Cortex of kidney (tissue), 1 donor: ENCODE results near the gene COMTD1.

Experiments
- DNase-seq: peaks from one replicate; lab custom pipeline; 2025; lab: John Stamatoyannopoulos, UW

Gene COMTD1

GRCh38 chr10:75245354-75246250, 9.8 kb upstream of the COMTD1 start:
- no peak for DNase-seq

- no peak for DNase-seq
These were observed 9.0 kb upstream of the COMTD1 start for GRCh38 chr10:75244487-75245353.

GRCh38 chr10:75243426-75243825, 7.7 kb upstream of the COMTD1 start:
- DNase-seq = no peak

- no peak for DNase-seq
These were observed 4.7 kb upstream of the COMTD1 start for GRCh38 chr10:75240329-75241076.

GRCh38 chr10:75239096-75239790, 3.5 kb upstream of the COMTD1 start:
- no peak for DNase-seq

- no peak for DNase-seq
These were observed 2.7 kb upstream of the COMTD1 start for GRCh38 chr10:75238182-75239095.

GRCh38 chr10:75236178-75236825, 545 bp upstream of the COMTD1 start:
- no peak for DNase-seq

GRCh38 chr10:75234683-75235374, 928 bp downstream of the COMTD1 start:
- DNase-seq = no peak

- DNase-seq = peak; percentile 52
These were observed 1.6 kb downstream of the COMTD1 start for GRCh38 chr10:75234017-75234682.

- no peak for DNase-seq
These were observed 2.2 kb downstream of the COMTD1 start for GRCh38 chr10:75233444-75234016.

- DNase-seq = no peak
These were observed 3.8 kb downstream of the COMTD1 start for GRCh38 chr10:75231672-75232581.

- DNase-seq = no peak
These were observed 5.1 kb downstream of the COMTD1 start for GRCh38 chr10:75230600-75231038.

- no peak for DNase-seq
These were observed 5.8 kb downstream of the COMTD1 start for GRCh38 chr10:75229971-75230370.

GRCh38 chr10:75228834-75229233, 6.9 kb downstream of the COMTD1 start:
- no peak for DNase-seq

GRCh38 chr10:75228278-75228677, 7.5 kb downstream of the COMTD1 start:
- DNase-seq = no peak

GRCh38 chr10:75226656-75227055, 9.1 kb downstream of the COMTD1 start:
- no peak for DNase-seq

- DNase-seq = no peak
These were observed 9.7 kb downstream of the COMTD1 start for GRCh38 chr10:75226095-75226494.
